Measurements from ENCODE around the gene ZNF304. TPM values are rescaled to one million over a fixed set of nuclear protein-coding genes. Genes with fewer than 3 reads are reported as not detected.

ZNF304 gene
- total and polyA plus RNA-seq, 2 of the 13 experiments (the other 11 are each of a cell fraction or from before 2014, with no cell fraction given), result 3.4 to 8.0 TPM

- TF ChIP-seq KIAA2018 (CRISPR knock-in tag; IDR thresholded peaks at IDR 0.05; ENCODE audit: borderline replicate concordance) (no peak), RNF2 (conservative IDR thresholded peaks at IDR 0.05; ENCODE audit: low read depth) (no peak), ZNF431 (CRISPR knock-in tag; IDR thresholded peaks at IDR 0.05; ENCODE audit: borderline replicate concordance, low read depth) (peak; percentile 16; the same call in 1 of the 2 replicates), GFI1 (CRISPR knock-in tag; IDR thresholded peaks at IDR 0.05; ENCODE audit: borderline replicate concordance) (0 out of 2 replicates have a peak, but pooled peaks have one; percentile 3), THAP11 (CRISPR knock-in tag; IDR thresholded peaks at IDR 0.05) (peak; percentile 99), KAT8 (CRISPR knock-in tag; IDR thresholded peaks at IDR 0.05) (peak; percentile 98), POLR2A (IDR thresholded peaks at IDR 0.05; ENCODE audit: insufficient read depth in 1 of 2, low read depth in 2 of 2, low read length in 2 of 2) (peak; percentile 81 to 94), ZNF674 (CRISPR knock-in tag; IDR thresholded peaks at IDR 0.05; ENCODE audit: low read depth) (no peak), ZNF33A (CRISPR knock-in tag; IDR thresholded peaks at IDR 0.05; ENCODE audit: borderline replicate concordance) (no peak), KLF13 (CRISPR knock-in tag; IDR thresholded peaks at IDR 0.05) (no peak), ATF2 (CRISPR knock-in tag; IDR thresholded peaks at IDR 0.05) (peak; percentile 98), NFIC (IDR thresholded peaks at IDR 0.05; ENCODE audit: low read length) (no peak), ZNF562 (CRISPR knock-in tag; IDR thresholded peaks at IDR 0.05; ENCODE audit: borderline replicate concordance) (no peak), ZC3H4 (CRISPR knock-in tag; IDR thresholded peaks at IDR 0.05; ENCODE audit: borderline replicate concordance) (no peak), TBP (CRISPR knock-in tag; IDR thresholded peaks at IDR 0.05) (no peak), PCBP2 (optimal IDR thresholded peaks at IDR 0.05; ENCODE audit: low read depth, low read length, poor library complexity, severe bottlenecking) (no peak), ZNF264 (CRISPR knock-in tag; IDR thresholded peaks at IDR 0.05) (no peak), SAFB2 (CRISPR knock-in tag; IDR thresholded peaks at IDR 0.05; ENCODE audit: borderline replicate concordance, low read depth) (no peak), CREB3 (CRISPR knock-in tag; IDR thresholded peaks at IDR 0.05) (no peak), SOX5 (CRISPR knock-in tag; IDR thresholded peaks at IDR 0.05; ENCODE audit: borderline replicate concordance) (peak; percentile 31; the same call in 1 of the 2 replicates), ZNF446 (CRISPR knock-in tag; IDR thresholded peaks at IDR 0.05) (no peak)
These were observed 12.1 kb downstream of the ZNF304 start, which contains the start of the genes TRAPPC2B and ZNF547 (continued) for GRCh38 chr19:57362997-57363687.

Measured in HepG2 (cell line).